Melanocyte of skin (primary cell): ENCODE data around the gene USH1C. TPM values are rescaled to one million over a fixed set of nuclear protein-coding genes. Genes with fewer than 3 reads are reported as not detected.

Experiments used
- total RNA-seq, 2 donors: library from RNA; depleted of rRNA; stranded (reverse); fragments of >200 nt; gene quantifications; 2 replicates each; pipeline ENCODE4 v1.2.3, GENCODE V29; 2012

Gene USH1C
- not detected for total RNA-seq

DNA sequence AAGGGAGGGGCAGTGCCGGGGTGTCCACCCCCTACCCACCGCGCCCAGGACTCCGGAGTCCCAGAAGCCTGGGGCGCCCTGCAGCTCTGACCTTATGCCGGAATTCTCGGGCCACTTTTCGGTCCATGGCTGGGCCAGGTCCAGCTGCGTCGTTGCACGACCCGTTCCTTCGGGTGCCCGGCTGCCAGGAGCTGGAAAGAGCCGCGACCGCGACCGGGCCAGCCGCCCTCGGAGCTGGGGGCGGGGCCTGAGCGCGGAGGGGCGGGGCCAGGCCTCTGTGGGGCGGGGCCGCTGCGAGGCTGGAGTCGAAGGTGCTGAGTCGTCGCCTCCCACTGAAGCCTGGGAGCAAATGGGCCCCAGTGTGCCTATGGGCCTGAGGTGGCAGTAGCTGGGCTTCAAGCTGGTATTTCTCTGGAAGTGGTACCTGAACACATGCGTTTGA lies at the start of gene USH1C:
Gene USH1C (minus strand): TSS at position 236 of the 442 bp plus-strand sequence. CDS start 109 bp downstream, at position 127.

DNA sequence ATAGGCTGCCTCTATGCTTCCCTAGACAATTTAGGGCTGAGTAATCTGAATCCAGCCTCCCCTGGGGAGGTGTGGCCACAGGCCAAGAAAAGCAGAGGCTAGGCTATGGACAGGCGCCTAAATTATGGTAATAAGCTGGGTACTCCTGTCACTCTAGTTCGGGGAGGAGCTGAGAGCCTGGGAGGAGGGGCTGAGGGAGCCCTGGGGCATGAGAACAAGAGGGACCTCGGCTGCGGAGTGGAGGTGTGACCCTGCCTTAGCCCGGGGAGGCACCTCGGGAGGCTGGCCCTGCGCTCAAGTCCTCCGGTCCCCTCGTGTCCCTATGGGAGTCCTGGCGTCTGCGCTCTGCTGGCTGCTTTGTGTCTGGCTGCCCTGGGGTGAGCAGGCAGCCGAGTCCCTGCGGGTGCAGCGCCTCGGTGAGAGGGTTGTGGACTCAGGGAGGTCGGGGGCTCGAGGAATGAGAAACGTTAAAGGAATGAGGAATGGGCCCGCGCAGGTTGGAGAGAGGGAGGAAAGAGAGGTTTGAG lies 2.9 kb upstream of the USH1C start, which contains the start of gene OTOG:
Gene OTOG (plus strand): TSS at position 209 of the 527 bp plus-strand sequence. CDS start 114 bp downstream, at position 323.

DNA sequence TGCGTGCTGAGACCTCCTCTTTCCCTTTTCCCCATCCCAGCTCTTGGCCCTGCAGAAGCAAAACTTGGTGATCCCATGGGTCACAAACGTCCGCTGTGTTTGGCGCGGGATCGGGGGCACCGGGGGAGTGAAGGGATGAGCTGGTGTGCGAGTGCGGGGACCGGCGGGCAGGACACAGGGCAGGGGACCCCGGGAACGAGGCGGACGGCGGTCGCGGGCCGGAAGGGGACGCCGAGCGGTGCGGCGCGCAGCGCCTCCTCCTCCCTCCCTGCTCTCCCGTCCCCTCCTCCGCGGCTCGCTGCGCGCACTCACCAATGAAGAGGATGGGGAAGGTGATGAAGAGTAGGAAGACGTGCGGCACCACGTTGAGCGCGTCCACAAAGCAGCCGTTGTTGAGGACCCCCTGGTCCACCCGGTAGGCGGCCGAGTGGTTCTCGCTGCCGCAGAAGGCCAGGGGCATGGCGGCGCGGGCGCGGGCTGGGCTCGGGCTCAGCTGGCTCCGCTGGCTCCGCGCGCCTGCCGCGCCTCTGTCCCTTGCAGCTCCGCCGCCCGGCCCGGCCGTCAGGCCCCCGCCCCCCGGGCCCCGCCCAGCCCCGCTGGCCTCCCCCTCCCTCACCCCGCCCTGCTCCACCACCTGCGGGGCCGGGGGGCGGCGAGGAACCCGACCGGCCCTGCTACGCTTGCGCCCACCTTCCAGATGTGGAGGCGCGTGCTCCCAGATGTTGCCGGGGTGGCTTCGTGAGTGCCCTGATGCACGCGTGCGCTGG lies 67.7 kb downstream of the USH1C start, which contains the start of gene ABCC8:
Gene ABCC8 (minus strand): TSS at position 529 of the 767 bp plus-strand sequence. CDS start 69 bp downstream, at position 460.

Other genes starting within 250 kb of the USH1C start
- gene NCR3LG1, start 192.6 kb downstream of the USH1C start, total RNA-seq, result 10 to 100 TPM in 1 of 2 donors, 1 to 10 TPM in 1; 7.0 to 10.7 TPM
- not detected for gene KCNJ11, start 155.8 kb downstream of the USH1C start, total RNA-seq
- gene ABCC8, start 67.6 kb downstream of the USH1C start, total RNA-seq, result under 1 TPM in 1 of 2 donors, not detected in 1; 0.33 TPM
- not detected for gene OTOG, start 2.8 kb upstream of the USH1C start, total RNA-seq
- gene MYOD1, start 175.2 kb upstream of the USH1C start, total RNA-seq, result not detected
- not detected for gene KCNC1, start 190.4 kb upstream of the USH1C start, total RNA-seq